CD14-positive monocyte (primary cell): Measurements from ENCODE around the gene IL17RA. TPM values are rescaled to one million over a fixed set of nuclear protein-coding genes. Genes with fewer than 3 reads are reported as not detected.

ENCODE experiments used
- DNase-seq, 3 donors: peaks; one replicate each; pipeline ENCODE4 v3.0.0-alpha.2; 2011 to 2022
- H2AFZ ChIP-seq: 2 replicates; pipeline ENCODE4 v1.6.0; 2012; ENCODE audit warnings: mild to moderate bottlenecking, low read depth, low read length, inconsistent platforms; ENCODE audit not compliant: insufficient read depth, poor library complexity, severe bottlenecking
- H3K27ac ChIP-seq, 2 donors: 1 replicate in 1 of 2; 2 replicates in 1 of 2; pipeline ENCODE4 v1.5.1; 2012 to 2013; ENCODE audit warnings: low read length in 2 of 2, control low read depth in 1 of 2, inconsistent platforms in 1 of 2, low read depth in 1 of 2, mild to moderate bottlenecking in 1 of 2
- H3K27me3 ChIP-seq, 2 donors: one replicate each; pipeline versions ENCODE4 v1.6.0 to v1.6.1; 2011 to 2013; ENCODE audit warnings: low read length in 2 of 2; ENCODE audit not compliant: control insufficient read depth in 2 of 2, insufficient read depth in 2 of 2
- H3K36me3 ChIP-seq, 2 donors: replicated peaks in 1 of 2; 1 replicate in 1 of 2; 2 replicates in 1 of 2; pipeline versions ENCODE4 v1.5.1 to v1.6.1; 2012 to 2013; ENCODE audit warnings: low read length in 2 of 2, control low read depth in 1 of 2, inconsistent platforms in 1 of 2, mild to moderate bottlenecking in 1 of 2; ENCODE audit not compliant: insufficient read depth in 2 of 2, control insufficient read depth in 1 of 2
- H3K4me1 ChIP-seq, 2 donors: 1 replicate in 1 of 2; 2 replicates in 1 of 2; pipeline versions ENCODE4 v1.5.1 to v1.6.1; 2012 to 2013; ENCODE audit warnings: low read length in 2 of 2, control low read depth in 1 of 2, inconsistent platforms in 1 of 2, mild to moderate bottlenecking in 1 of 2, moderate library complexity in 1 of 2; ENCODE audit not compliant: insufficient read depth in 2 of 2, control insufficient read depth in 1 of 2
- H3K4me2 ChIP-seq: replicated peaks from 2 replicates; pipeline ENCODE3; 2012; ENCODE audit warnings: low read length, moderate library complexity, mild to moderate bottlenecking; ENCODE audit not compliant: poor library complexity, severe bottlenecking; ENCODE audit errors: extremely low read depth
- H3K4me3 ChIP-seq, 3 experiments: fragments of 200-600 bp in 1 of 3; sonication (generic) in 1 of 3; replicated peaks in 1 of 3; 1 replicate in 2 of 3; 2 replicates in 1 of 3; pipeline ENCODE4 v1.5.1; 2011 to 2013; ENCODE audit warnings: low read length in 3 of 3, mild to moderate bottlenecking in 3 of 3, control low read depth in 2 of 3, low read depth in 2 of 3, inconsistent platforms in 1 of 3, moderate library complexity in 1 of 3
- H3K79me2 ChIP-seq: 2 replicates; pipeline ENCODE4 v1.6.0; 2012; ENCODE audit warnings: mild to moderate bottlenecking, control low read depth, inconsistent platforms, low read length, moderate library complexity; ENCODE audit not compliant: insufficient read depth
- H3K9ac ChIP-seq: 2 replicates; pipeline ENCODE4 v1.6.0; 2017; ENCODE audit warnings: low read length, mild to moderate bottlenecking; ENCODE audit not compliant: insufficient read depth, poor library complexity, severe bottlenecking
- H3K9me3 ChIP-seq, 2 donors: replicated peaks in 1 of 2; 1 replicate in 1 of 2; 2 replicates in 1 of 2; pipeline versions ENCODE4 v1.5.1 to v1.6.1; 2012 to 2013; ENCODE audit warnings: low read length in 2 of 2, control low read depth in 1 of 2; ENCODE audit not compliant: control insufficient read depth in 1 of 2, insufficient read depth in 1 of 2
- H4K20me1 ChIP-seq: 2 replicates; pipeline ENCODE4 v1.6.0; 2012; ENCODE audit warnings: mild to moderate bottlenecking, low read length, control low read depth, moderate library complexity; ENCODE audit not compliant: insufficient read depth
- H3K27ac Mint-ChIP-seq, 7 donors: one replicate each; pipeline ENCODE4 v1.8.0; 2020; ENCODE audit warnings: mild to moderate bottlenecking in 7 of 7, mixed read lengths in 7 of 7, moderate library complexity in 6 of 7, inconsistent platforms in 2 of 7
- H3K27me3 Mint-ChIP-seq, 3 donors: one replicate each; pipeline ENCODE4 v1.8.0; 2021 to 2022; ENCODE audit warnings: low read depth in 3 of 3, mild to moderate bottlenecking in 3 of 3, mixed read lengths in 3 of 3, moderate library complexity in 3 of 3, inconsistent platforms in 1 of 3
- H3K36me3 Mint-ChIP-seq, 2 donors: one replicate each; pipeline ENCODE4 v1.8.0; 2020; ENCODE audit warnings: mixed read lengths in 2 of 2, inconsistent platforms in 1 of 2, mild to moderate bottlenecking in 1 of 2
- H3K4me1 Mint-ChIP-seq: one replicate; pipeline ENCODE4 v1.8.0; 2020; ENCODE audit warnings: mild to moderate bottlenecking, mixed read lengths
- H3K4me3 Mint-ChIP-seq, 2 donors: one replicate each; pipeline ENCODE4 v1.8.0; 2020; ENCODE audit warnings: mild to moderate bottlenecking in 2 of 2, mixed read lengths in 2 of 2, moderate library complexity in 1 of 2
- H3K9me3 Mint-ChIP-seq, 7 donors: one replicate each; pipeline ENCODE4 v1.8.0; 2020 to 2022; ENCODE audit warnings: mixed read lengths in 7 of 7, mild to moderate bottlenecking in 6 of 7, moderate library complexity in 6 of 7, inconsistent platforms in 2 of 7
- WGBS: methylation state at CpG from one replicate; pipeline ENCODE4 v1.1.5; 2013; ENCODE audit warnings: missing lambda C conversion rate; ENCODE audit not compliant: insufficient coverage; 5-methylcytosine and 5-hydroxymethylcytosine counted together
- intact Hi-C, 2 donors: fragments of 100-400 bp; cut with micrococcal nuclease; formaldehyde crosslinking; loops; one replicate each; pipeline versions ENCODE4 v1.15.0 to v1.15.1; 2023
- polyA plus RNA-seq, 3 donors: library from polyadenylated mRNA; depleted of rRNA in 1 of 3; unstranded in 2 of 3; stranded (reverse) in 1 of 3; fragments of 300-500 nt in 2 of 3; fragments of >200 nt in 1 of 3; fragmentation: Illumina TruSeq in 2 of 3; gene quantifications; 1 replicate in 2 of 3; 2 replicates in 1 of 3; pipeline ENCODE4 v1.2.3, GENCODE V29; 2012 to 2021
- TF ChIP-seq, protein P1 (sequence below): fragments of 200-600 bp; IDR thresholded peaks from one replicate; pipeline ENCODE4 v1.8.0; 2022; ENCODE audit warnings: antibody characterized with exemption, mild to moderate bottlenecking

Gene IL17RA
- polyA plus RNA-seq, 3 donors: 68.3 to 118 (median 96.7) TPM

GRCh38 chr22:17086788-17087497 is 2.1 kb downstream of the IL17RA start:
- TF ChIP-seq, protein P1, sequence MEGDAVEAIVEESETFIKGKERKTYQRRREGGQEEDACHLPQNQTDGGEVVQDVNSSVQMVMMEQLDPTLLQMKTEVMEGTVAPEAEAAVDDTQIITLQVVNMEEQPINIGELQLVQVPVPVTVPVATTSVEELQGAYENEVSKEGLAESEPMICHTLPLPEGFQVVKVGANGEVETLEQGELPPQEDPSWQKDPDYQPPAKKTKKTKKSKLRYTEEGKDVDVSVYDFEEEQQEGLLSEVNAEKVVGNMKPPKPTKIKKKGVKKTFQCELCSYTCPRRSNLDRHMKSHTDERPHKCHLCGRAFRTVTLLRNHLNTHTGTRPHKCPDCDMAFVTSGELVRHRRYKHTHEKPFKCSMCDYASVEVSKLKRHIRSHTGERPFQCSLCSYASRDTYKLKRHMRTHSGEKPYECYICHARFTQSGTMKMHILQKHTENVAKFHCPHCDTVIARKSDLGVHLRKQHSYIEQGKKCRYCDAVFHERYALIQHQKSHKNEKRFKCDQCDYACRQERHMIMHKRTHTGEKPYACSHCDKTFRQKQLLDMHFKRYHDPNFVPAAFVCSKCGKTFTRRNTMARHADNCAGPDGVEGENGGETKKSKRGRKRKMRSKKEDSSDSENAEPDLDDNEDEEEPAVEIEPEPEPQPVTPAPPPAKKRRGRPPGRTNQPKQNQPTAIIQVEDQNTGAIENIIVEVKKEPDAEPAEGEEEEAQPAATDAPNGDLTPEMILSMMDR: no peak
- peak overlapping the region; percentile 81 to 92 for H3K27ac ChIP-seq
- Mint-ChIP-seq H3K4me1 (peaks cover 69% of the 10 kb centered on the region), H3K4me3 (peak overlapping the region; percentile 96 to 99), H3K27me3 (peaks cover 0 to 2% (median 0%) of the 10 kb centered on the region in 3 donors), H3K27ac (peak overlapping the region; percentile 90 to 96 (median 95)), H3K9me3 (peaks cover 0 to 2% (median 0%) of the 10 kb centered on the region in 7 donors), H3K36me3 (peaks cover 21 to 46% of the 10 kb centered on the region in 2 donors)
- no peak for DNase-seq
- peaks cover 72% of the 10 kb centered on the region for H4K20me1 ChIP-seq
- intact Hi-C loops: loop anchor here (2.0 to 10.0 kb wide), 3 partner anchors 14 to 988 kb away; partner anchors contain the start of gene PEX26 (in 1 of the 2)
- H2AFZ ChIP-seq: no peak overlapping the region
- peaks cover 58 to 66% of the 10 kb centered on the region in 2 donors for H3K4me1 ChIP-seq
- H3K9me3 ChIP-seq: no peaks in the 10 kb centered on the region
- peak overlapping the region; percentile 88 for H3K4me2 ChIP-seq
- 22% methylated on average over 6 of the region's 10 CpGs for WGBS
- H3K36me3 ChIP-seq: peaks cover 9 to 24% of the 10 kb centered on the region in 2 donors
- H3K27me3 ChIP-seq: no peaks in the 10 kb centered on the region
- peak overlapping the region; percentile 89 to 91 (median 91) for H3K4me3 ChIP-seq
- H3K9ac ChIP-seq: peak overlapping the region; percentile 93
- H3K79me2 ChIP-seq: peaks cover 90% of the 10 kb centered on the region

- H3K9ac ChIP-seq: peak overlapping the region; percentile 93
- no peak overlapping the region for H2AFZ ChIP-seq
- intact Hi-C loops: loop anchor here (2.0 to 10.0 kb wide), 3 partner anchors 13 to 987 kb away; partner anchors contain the start of gene PEX26 (in 1 of the 2)
- peak overlapping the region; percentile 90 to 96 (median 95) for H3K27ac Mint-ChIP-seq
- peaks cover 0 to 2% (median 0%) of the 10 kb centered on the region in 7 donors for H3K9me3 Mint-ChIP-seq
- peak overlapping the region; percentile 89 to 91 (median 91) for H3K4me3 ChIP-seq
- DNase-seq: peak in 1 of 3 donors; percentile 37
- H3K4me1 ChIP-seq: peaks cover 65 to 73% of the 10 kb centered on the region in 2 donors
- H4K20me1 ChIP-seq: peaks cover 78% of the 10 kb centered on the region
- H3K79me2 ChIP-seq: peaks cover 96% of the 10 kb centered on the region
- H3K36me3 ChIP-seq: peaks cover 9 to 24% of the 10 kb centered on the region in 2 donors
- peak overlapping the region; percentile 88 for H3K4me2 ChIP-seq
- H3K9me3 ChIP-seq: no peaks in the 10 kb centered on the region
- H3K27me3 Mint-ChIP-seq: peaks cover 0 to 2% (median 0%) of the 10 kb centered on the region in 3 donors
- H3K36me3 Mint-ChIP-seq: peaks cover 25 to 50% of the 10 kb centered on the region in 2 donors
- TF ChIP-seq, protein P1: no peak
- no peaks in the 10 kb centered on the region for H3K27me3 ChIP-seq
- peak overlapping the region; percentile 96 to 99 for H3K4me3 Mint-ChIP-seq
- peak overlapping the region; percentile 81 to 92 for H3K27ac ChIP-seq
- WGBS: 13% methylated on average over 6 of the region's 12 CpGs
- H3K4me1 Mint-ChIP-seq: peaks cover 76% of the 10 kb centered on the region
These were observed 2.8 kb downstream of the IL17RA start for GRCh38 chr22:17087498-17088131.
